Peyer's patch (tissue), 4 donors: ENCODE data around the gene GMFB. TPM values are rescaled to one million over a fixed set of nuclear protein-coding genes. Genes with fewer than 3 reads are reported as not detected.

Experiments
- DNase-seq, 3 donors: peaks; one replicate each; pipeline ENCODE4 v3.0.0-alpha.2; 2017 to 2019
- H3K27ac ChIP-seq, 4 donors: fragments of 200-600 bp; sonication (generic); one replicate each; pipeline ENCODE4 v1.5.1; 2016 to 2019
- H3K27me3 ChIP-seq, 2 donors: fragments of 200-600 bp; sonication (generic); one replicate each; pipeline ENCODE4 v1.5.1; 2019
- H3K36me3 ChIP-seq, 3 donors: fragments of 200-600 bp; sonication (generic); one replicate each; pipeline ENCODE4 v1.5.1; 2016 to 2019
- H3K4me1 ChIP-seq, 4 donors: fragments of 200-600 bp; sonication (generic); one replicate each; pipeline ENCODE4 v1.5.1; 2016 to 2019
- H3K4me3 ChIP-seq, 4 donors: fragments of 200-600 bp; sonication (generic); 1 replicate in 3 of 4; 2 replicates in 1 of 4; pipeline ENCODE4 v1.5.1; 2016 to 2019; ENCODE audit warnings: mild to moderate bottlenecking in 1 of 4
- H3K9me3 ChIP-seq, 4 donors: fragments of 200-600 bp; sonication (generic); one replicate each; pipeline ENCODE4 v1.5.1; 2016 to 2019; ENCODE audit warnings: mild to moderate bottlenecking in 1 of 4
- POLR2A ChIP-seq, 2 donors: fragments of 450-650 bp; IDR thresholded peaks; one replicate each; pipeline ENCODE4 v1.5.1; 2017; ENCODE audit warnings: antibody characterized with exemption in 2 of 2, mild to moderate bottlenecking in 2 of 2, moderate library complexity in 2 of 2
- total RNA-seq, 4 donors: library from RNA; depleted of rRNA; stranded (reverse); fragments of >200 nt; gene quantifications; one replicate each; pipeline ENCODE4 v1.1.0, GENCODE V29; 2016
- TF ChIP-seq, protein P1 (sequence below), 6 experiments: fragments of 450-650 bp in 4 of 6; fragments of 200-600 bp in 2 of 6; sonication (generic) in 1 of 6; IDR thresholded peaks; one replicate each; pipeline ENCODE4 v1.5.1; 2017 to 2019; ENCODE audit warnings: antibody characterized with exemption in 6 of 6, mild to moderate bottlenecking in 3 of 6, moderate library complexity in 1 of 6

GMFB gene
- total RNA-seq, 4 donors from 2014 or later = 35.5 to 60.9 (median 41.3) TPM

- TF ChIP-seq POLR2A (IDR thresholded peaks at IDR 0.05) = no peak
- TF ChIP-seq, protein P1, sequence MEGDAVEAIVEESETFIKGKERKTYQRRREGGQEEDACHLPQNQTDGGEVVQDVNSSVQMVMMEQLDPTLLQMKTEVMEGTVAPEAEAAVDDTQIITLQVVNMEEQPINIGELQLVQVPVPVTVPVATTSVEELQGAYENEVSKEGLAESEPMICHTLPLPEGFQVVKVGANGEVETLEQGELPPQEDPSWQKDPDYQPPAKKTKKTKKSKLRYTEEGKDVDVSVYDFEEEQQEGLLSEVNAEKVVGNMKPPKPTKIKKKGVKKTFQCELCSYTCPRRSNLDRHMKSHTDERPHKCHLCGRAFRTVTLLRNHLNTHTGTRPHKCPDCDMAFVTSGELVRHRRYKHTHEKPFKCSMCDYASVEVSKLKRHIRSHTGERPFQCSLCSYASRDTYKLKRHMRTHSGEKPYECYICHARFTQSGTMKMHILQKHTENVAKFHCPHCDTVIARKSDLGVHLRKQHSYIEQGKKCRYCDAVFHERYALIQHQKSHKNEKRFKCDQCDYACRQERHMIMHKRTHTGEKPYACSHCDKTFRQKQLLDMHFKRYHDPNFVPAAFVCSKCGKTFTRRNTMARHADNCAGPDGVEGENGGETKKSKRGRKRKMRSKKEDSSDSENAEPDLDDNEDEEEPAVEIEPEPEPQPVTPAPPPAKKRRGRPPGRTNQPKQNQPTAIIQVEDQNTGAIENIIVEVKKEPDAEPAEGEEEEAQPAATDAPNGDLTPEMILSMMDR (IDR thresholded peaks at IDR 0.05) = no peak
- DNase-seq = no peak
- peaks cover 0 to 42% (median 0%) of the 10 kb centered on the region in 3 donors for H3K36me3 ChIP-seq
- H3K9me3 ChIP-seq = no peaks in the 10 kb centered on the region
- H3K27ac ChIP-seq = no peak overlapping the region
- peaks cover 0 to 12% (median 0%) of the 10 kb centered on the region in 4 donors for H3K4me1 ChIP-seq
- H3K27me3 ChIP-seq = no peaks in the 10 kb centered on the region
- H3K4me3 ChIP-seq = no peak overlapping the region
Measured at GRCh38 chr14:54480830-54481562, 7.8 kb downstream of the GMFB start.

DNA sequence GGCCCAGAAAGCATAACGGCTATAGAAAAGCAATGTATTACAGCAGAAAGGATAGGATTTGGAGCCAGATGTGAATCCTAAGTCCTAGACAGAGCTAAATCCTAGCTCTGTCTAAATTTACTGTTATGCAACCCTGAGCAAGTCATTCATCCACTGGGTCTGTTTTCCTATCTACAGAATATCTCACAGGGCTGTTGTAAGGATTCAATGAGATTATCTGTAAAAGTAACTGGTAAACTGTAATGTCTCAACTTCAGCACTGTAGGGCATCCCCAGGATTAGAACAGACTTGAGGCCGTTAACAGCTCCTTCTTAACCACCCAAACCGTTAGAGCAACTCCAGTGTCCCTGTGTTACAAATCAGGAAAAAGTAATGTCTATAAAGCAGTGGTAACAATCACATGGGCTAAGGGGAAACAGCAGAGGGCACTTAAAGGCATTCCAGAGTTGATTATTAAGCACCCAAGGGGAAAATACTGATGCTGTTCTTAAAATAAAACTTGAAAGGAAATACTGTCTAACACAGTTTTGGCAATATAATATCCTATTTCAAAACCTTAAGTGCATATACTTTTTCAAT, 10.1 kb downstream of the GMFB start:
- peaks cover 0 to 4% (median 0%) of the 10 kb centered on the region in 4 donors for H3K4me1 ChIP-seq
- TF ChIP-seq, protein P1 (IDR thresholded peaks at IDR 0.05) = no peak
- TF ChIP-seq POLR2A (IDR thresholded peaks at IDR 0.05) = no peak
- no peaks in the 10 kb centered on the region for H3K9me3 ChIP-seq
- no peaks in the 10 kb centered on the region for H3K27me3 ChIP-seq
- no peak overlapping the region for H3K4me3 ChIP-seq
- H3K36me3 ChIP-seq = peaks cover 0 to 42% (median 0%) of the 10 kb centered on the region in 3 donors
- H3K27ac ChIP-seq = no peak overlapping the region
- DNase-seq = no peak

- Histone ChIP-seq H3K36me3 (peaks cover 0 to 29% (median 0%) of the 10 kb centered on the region in 3 donors), H3K9me3 (no peaks in the 10 kb centered on the region), H3K4me3 (no peak overlapping the region), H3K27me3 (no peaks in the 10 kb centered on the region), H3K4me1 (no peaks in the 10 kb centered on the region), H3K27ac (no peak overlapping the region)
- DNase-seq = no peak
- TF ChIP-seq, protein P1 (IDR thresholded peaks at IDR 0.05) = no peak
- no peak for TF ChIP-seq POLR2A (IDR thresholded peaks at IDR 0.05)
Measured at GRCh38 chr14:54475911-54476310, 12.9 kb downstream of the GMFB start.

- no peak for TF ChIP-seq POLR2A (IDR thresholded peaks at IDR 0.05)
- TF ChIP-seq, protein P1 (IDR thresholded peaks at IDR 0.05) = no peak
- Histone ChIP-seq H3K27me3 (no peaks in the 10 kb centered on the region), H3K4me1 (no peaks in the 10 kb centered on the region), H3K9me3 (no peaks in the 10 kb centered on the region), H3K27ac (no peak overlapping the region), H3K36me3 (peaks cover 0 to 23% (median 0%) of the 10 kb centered on the region in 3 donors), H3K4me3 (no peak overlapping the region)
- no peak for DNase-seq
Measured at GRCh38 chr14:54475187-54475899, 13.4 kb downstream of the GMFB start.

GRCh38 chr14:54474232-54474793, 14.5 kb downstream of the GMFB start:
- H3K4me3 ChIP-seq = no peak overlapping the region
- H3K9me3 ChIP-seq = no peaks in the 10 kb centered on the region
- TF ChIP-seq, protein P1 (IDR thresholded peaks at IDR 0.05) = no peak
- no peak for TF ChIP-seq POLR2A (IDR thresholded peaks at IDR 0.05)
- no peak for DNase-seq
- H3K27me3 ChIP-seq = no peaks in the 10 kb centered on the region
- H3K4me1 ChIP-seq = no peaks in the 10 kb centered on the region
- H3K36me3 ChIP-seq = peaks cover 0 to 14% (median 0%) of the 10 kb centered on the region in 3 donors
- no peak overlapping the region for H3K27ac ChIP-seq
